ENCODE measurements around the gene PLAAT4. TPM values are rescaled to one million over a fixed set of nuclear protein-coding genes. Genes with fewer than 3 reads are reported as not detected.

The PLAAT4 gene
- polyA plus RNA-seq, 2 of the 4 experiments (the other 2 are of a cell fraction) = 0.74 to 1.6 TPM

GRCh38 chr11:63560506-63561180 is 24.0 kb downstream of the PLAAT4 start:
- CTCF ChIA-PET = no interaction called here
- no peak for ATAC-seq
- H3K9me3 ChIP-seq = no peaks in the 10 kb centered on the region
- WGBS (ENCODE audit: missing lambda C conversion rate) = 75% methylated on average over 7 of the region's 7 CpGs
- H3K27ac ChIP-seq = no peak overlapping the region
- POLR2A ChIA-PET = no interaction called here
- no peak overlapping the region for H3K4me3 ChIP-seq
- FAIRE-seq = no peak
- TF ChIP-seq TFCP2L1 (CRISPR knock-in tag; IDR thresholded peaks at IDR 0.05) (no peak), HOXB5 (CRISPR knock-in tag; IDR thresholded peaks at IDR 0.05) (no peak), ZFP36 (IDR thresholded peaks at IDR 0.05; ENCODE audit: borderline replicate concordance, partially characterized antibody) (no peak), KDM1A (IDR thresholded peaks at IDR 0.05; ENCODE audit: low read depth) (no peak), EP300 (IDR thresholded peaks at IDR 0.05) (no peak), ZC3H11A (IDR thresholded peaks at IDR 0.05) (no peak), SMC3 (IDR thresholded peaks at IDR 0.05) (no peak), NR3C1 (IDR thresholded peaks at IDR 0.05) (no peak), CBX2 (IDR thresholded peaks at IDR 0.05; ENCODE audit: borderline replicate concordance, low read depth) (no peak), CBX8 (IDR thresholded peaks at IDR 0.05) (no peak), HES2 (IDR thresholded peaks at IDR 0.05) (no peak), MYC (IDR thresholded peaks at IDR 0.05; ENCODE audit: borderline replicate concordance, low read length) (no peak), MAFK (IDR thresholded peaks at IDR 0.05; ENCODE audit: partially characterized antibody) (no peak), HMGXB4 (CRISPR knock-in tag; IDR thresholded peaks at IDR 0.05; ENCODE audit: borderline replicate concordance) (no peak), KDM5A (IDR thresholded peaks at IDR 0.05) (no peak), RAD21 (conservative IDR thresholded peaks at IDR 0.05 in 1 of 2, IDR thresholded peaks at IDR 0.05 in 1 of 2) (no peak), ZNF302 (CRISPR knock-in tag; IDR thresholded peaks at IDR 0.05) (no peak)
- TF ChIP-seq, protein P1, sequence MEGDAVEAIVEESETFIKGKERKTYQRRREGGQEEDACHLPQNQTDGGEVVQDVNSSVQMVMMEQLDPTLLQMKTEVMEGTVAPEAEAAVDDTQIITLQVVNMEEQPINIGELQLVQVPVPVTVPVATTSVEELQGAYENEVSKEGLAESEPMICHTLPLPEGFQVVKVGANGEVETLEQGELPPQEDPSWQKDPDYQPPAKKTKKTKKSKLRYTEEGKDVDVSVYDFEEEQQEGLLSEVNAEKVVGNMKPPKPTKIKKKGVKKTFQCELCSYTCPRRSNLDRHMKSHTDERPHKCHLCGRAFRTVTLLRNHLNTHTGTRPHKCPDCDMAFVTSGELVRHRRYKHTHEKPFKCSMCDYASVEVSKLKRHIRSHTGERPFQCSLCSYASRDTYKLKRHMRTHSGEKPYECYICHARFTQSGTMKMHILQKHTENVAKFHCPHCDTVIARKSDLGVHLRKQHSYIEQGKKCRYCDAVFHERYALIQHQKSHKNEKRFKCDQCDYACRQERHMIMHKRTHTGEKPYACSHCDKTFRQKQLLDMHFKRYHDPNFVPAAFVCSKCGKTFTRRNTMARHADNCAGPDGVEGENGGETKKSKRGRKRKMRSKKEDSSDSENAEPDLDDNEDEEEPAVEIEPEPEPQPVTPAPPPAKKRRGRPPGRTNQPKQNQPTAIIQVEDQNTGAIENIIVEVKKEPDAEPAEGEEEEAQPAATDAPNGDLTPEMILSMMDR (IDR thresholded peaks at IDR 0.05) = no peak
- TF ChIP-seq, protein P2, sequence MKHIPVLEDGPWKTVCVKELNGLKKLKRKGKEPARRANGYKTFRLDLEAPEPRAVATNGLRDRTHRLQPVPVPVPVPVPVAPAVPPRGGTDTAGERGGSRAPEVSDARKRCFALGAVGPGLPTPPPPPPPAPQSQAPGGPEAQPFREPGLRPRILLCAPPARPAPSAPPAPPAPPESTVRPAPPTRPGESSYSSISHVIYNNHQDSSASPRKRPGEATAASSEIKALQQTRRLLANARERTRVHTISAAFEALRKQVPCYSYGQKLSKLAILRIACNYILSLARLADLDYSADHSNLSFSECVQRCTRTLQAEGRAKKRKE (CRISPR knock-in tag; IDR thresholded peaks at IDR 0.05; ENCODE audit: low read depth) = no peak
- peaks cover 19% of the 10 kb centered on the region for H3K4me1 ChIP-seq
- no peak for DNase-seq (ENCODE audit: low read depth in 1 of 2, low spot score in 1 of 2)
- no peak overlapping the region for H3K4me2 ChIP-seq

GRCh38 chr11:63563201-63564055 is 26.8 kb downstream of the PLAAT4 start, which contains the start of gene PLAAT2:
TSS of gene PLAAT2 (minus strand) at chr11:63563379. CDS start at chr11:63563324, 55 bp downstream.
- TF ChIP-seq MAZ (IDR thresholded peaks at IDR 0.05; ENCODE audit: borderline replicate concordance, low read depth, low read length) = no peak
- TF ChIP-seq TP53 (CRISPR knock-in tag; IDR thresholded peaks at IDR 0.05) = no peak
- TF ChIP-seq TFCP2L1 (CRISPR knock-in tag; IDR thresholded peaks at IDR 0.05) = no peak
- TF ChIP-seq ELK1 (IDR thresholded peaks at IDR 0.05; ENCODE audit: low read depth, low read length) = no peak
- Histone ChIP-seq H3K4me2 (no peak within 1 kb of the TSS), H3K4me3 (no peak within 1 kb of the TSS), H3K9me3 (no peaks in the 10 kb centered on the region), H3K4me1 (peaks cover 41% of the 10 kb centered on the region), H3K27ac (peak within 1 kb of the TSS; percentile 71 to 85; a peak in 4 of 6 replicates)
- DNase-seq (ENCODE audit: low read depth in 1 of 2, low spot score in 1 of 2) (no peak), ATAC-seq (no peak), FAIRE-seq (no peak)
- ChIA-PET CTCF (interaction anchor here (1.0 to 1.8 kb wide), 4 partner anchors 13 to 84 kb away, joined by 3 to 6 read pairs (median 4); no protein-coding TSS in a partner anchor), POLR2A (no interaction called here)
- 88% methylated on average over 13 of the region's 13 CpGs for WGBS (ENCODE audit: missing lambda C conversion rate)
